GM19351 (cell line): ENCODE data around the gene EBP.
"Not testable (repeated sequence)": the region's sequence is repeated elsewhere in the genome, so short reads cannot be mapped to it uniquely, and the experiment has no call there.

Experiments used
- ATAC-seq: cut with Tn5 transposase; IDR thresholded peaks from one replicate; pipeline ENCODE4 v1.9.1; 2021; ENCODE audit warnings: mild to moderate bottlenecking, moderate library complexity; ENCODE audit not compliant: unreplicated experiment

The EBP gene

GRCh38 chrX:48520976-48521352, 644 bp upstream of the EBP start:
- ATAC-seq, result no peak

GRCh38 chrX:48522291-48522690, 683 bp downstream of the EBP start:
- ATAC-seq, result no peak

- ATAC-seq, result no peak
These were observed 2.1 kb downstream of the EBP start for GRCh38 chrX:48523682-48524081.

- not testable (repeated sequence) for ATAC-seq
These were observed 4.2 kb downstream of the EBP start for GRCh38 chrX:48525853-48526252.

- ATAC-seq, result no peak
These were observed 9.1 kb downstream of the EBP start for GRCh38 chrX:48530736-48531135.

- no peak for ATAC-seq
These were observed 9.9 kb downstream of the EBP start for GRCh38 chrX:48531358-48531959.

GRCh38 chrX:48532161-48532560, 10.6 kb downstream of the EBP start:
- ATAC-seq, result no peak

GRCh38 chrX:48533165-48533564, 11.6 kb downstream of the EBP start:
- ATAC-seq, result no peak

GRCh38 chrX:48538641-48539344, 17.2 kb downstream of the EBP start:
- ATAC-seq, result no peak

- peak; percentile 74 for ATAC-seq
These were observed 17.9 kb downstream of the EBP start, which contains the start of gene TBC1D25 for GRCh38 chrX:48539345-48540027. TSS of gene TBC1D25 (plus strand) at chrX:48539714. CDS start at chrX:48539798, 84 bp downstream.

- ATAC-seq, result peak; percentile 47
These were observed 18.4 kb downstream of the EBP start for GRCh38 chrX:48540028-48540375.

GRCh38 chrX:48540480-48540879, 18.9 kb downstream of the EBP start:
- ATAC-seq, result no peak

GRCh38 chrX:48541140-48541814, 19.7 kb downstream of the EBP start:
- no peak for ATAC-seq

- no peak for ATAC-seq
These were observed 27.3 kb downstream of the EBP start for GRCh38 chrX:48548871-48549270.

- ATAC-seq, result not testable (repeated sequence)
These were observed 34.2 kb downstream of the EBP start for GRCh38 chrX:48555731-48556325.

GRCh38 chrX:48558271-48558670, 36.7 kb downstream of the EBP start:
- ATAC-seq, result no peak

- no peak for ATAC-seq
These were observed 38.0 kb downstream of the EBP start for GRCh38 chrX:48559636-48560035.

- ATAC-seq, result no peak
These were observed 38.4 kb downstream of the EBP start for GRCh38 chrX:48560056-48560455.

GRCh38 chrX:48560681-48561080, 39.1 kb downstream of the EBP start:
- no peak for ATAC-seq

- ATAC-seq, result peak; percentile 37
These were observed 48.4 kb downstream of the EBP start for GRCh38 chrX:48569958-48570357.

GRCh38 chrX:48573690-48574269, 52.2 kb downstream of the EBP start:
- ATAC-seq, result no peak
